Activated naive CD8-positive, alpha-beta T cell treated with anti-CD3 and anti-CD28 coated beads, Interleukin-2, amount 50 U/mL, for 16 hours (primary cell): ENCODE data around the gene SKA2.
"Not testable (repeated sequence)": the region's sequence is repeated elsewhere in the genome, so short reads cannot be mapped to it uniquely, and the experiment has no call there.

Experiments
- DNase-seq: peaks from one replicate; pipeline ENCODE4 v3.0.0-alpha.2; 2020; ENCODE audit warnings: low read depth, low spot score

Gene SKA2

GRCh38 chr17:59154721-59155438 lies at the start of gene SKA2:
Gene SKA2, minus strand, starts transcription at chr17:59155186. Its CDS starts 23 bp downstream, at chr17:59155163.
- peak; percentile 95 for DNase-seq

DNA sequence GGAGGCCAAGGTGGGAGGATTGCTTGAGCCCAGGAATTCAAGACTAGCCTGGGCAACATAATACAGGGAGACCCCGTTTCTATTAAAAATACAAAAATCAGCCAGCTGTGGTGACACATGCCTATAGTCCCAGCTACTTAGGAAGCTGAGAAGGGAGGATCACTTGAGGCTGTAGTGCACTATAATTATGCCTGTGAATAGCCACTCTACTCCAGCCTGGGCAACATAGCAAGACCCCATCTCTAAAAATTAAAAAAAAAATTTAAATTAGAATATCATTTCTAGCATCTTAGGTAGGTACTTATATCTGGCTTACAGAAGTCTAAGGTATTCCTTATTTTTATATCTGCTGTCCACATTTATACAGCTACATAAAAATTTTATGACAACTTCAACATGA lies 47.3 kb upstream of the SKA2 start:
- no peak for DNase-seq

DNA sequence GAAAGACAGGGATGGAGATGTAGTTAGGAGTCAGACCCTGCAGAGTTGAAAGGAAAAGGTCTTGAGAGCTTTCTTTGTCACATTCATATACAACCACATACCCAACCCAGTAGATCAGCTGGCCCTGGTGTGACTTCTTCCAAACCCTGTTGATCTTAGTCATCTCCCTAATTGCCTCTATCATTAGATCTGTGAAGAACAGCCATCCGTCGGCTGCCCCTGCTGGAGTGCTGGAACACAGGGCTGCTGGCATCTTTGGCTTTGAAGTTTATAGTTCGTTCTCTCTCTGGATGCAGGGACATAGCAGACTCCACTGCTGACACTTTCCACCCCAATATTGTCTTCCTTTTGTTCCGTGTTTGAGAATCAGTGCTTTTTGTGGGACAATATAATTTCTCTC lies 44.4 kb upstream of the SKA2 start:
- no peak for DNase-seq

GRCh38 chr17:59193336-59193862 lies 38.4 kb upstream of the SKA2 start:
- DNase-seq: no peak

DNA sequence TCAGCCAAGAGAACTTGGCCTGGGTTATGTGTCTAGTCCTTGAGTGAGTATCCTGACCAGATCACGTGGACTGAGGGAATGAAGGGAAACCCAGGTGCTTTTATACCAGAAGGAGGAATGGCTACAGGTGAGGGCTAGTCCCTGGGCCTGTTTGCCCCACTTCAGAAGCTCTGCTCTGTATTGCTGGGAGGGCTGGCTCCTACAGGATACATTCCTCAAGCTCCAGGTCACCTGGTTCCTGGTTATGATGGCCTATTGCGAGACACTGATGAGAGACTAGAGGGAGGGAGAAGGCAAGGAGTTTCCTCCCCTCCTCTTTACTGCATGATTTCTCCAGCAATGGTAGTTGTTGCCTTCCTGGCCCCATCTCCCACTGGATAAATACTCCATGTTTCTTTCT lies 35.8 kb upstream of the SKA2 start:
- DNase-seq: no peak

- no peak for DNase-seq
Observed at GRCh38 chr17:59186850-59187249, 31.9 kb upstream of the SKA2 start.

- no peak for DNase-seq
Observed at GRCh38 chr17:59185997-59186396, 31.0 kb upstream of the SKA2 start.

GRCh38 chr17:59181481-59181880 lies 26.5 kb upstream of the SKA2 start:
- DNase-seq: no peak

- no peak for DNase-seq
Observed at GRCh38 chr17:59180626-59181025, 25.6 kb upstream of the SKA2 start.

GRCh38 chr17:59179601-59180000 lies 24.6 kb upstream of the SKA2 start:
- not testable (repeated sequence) for DNase-seq

- no peak for DNase-seq
Observed at GRCh38 chr17:59178266-59178985, 23.4 kb upstream of the SKA2 start.

- no peak for DNase-seq
Observed at GRCh38 chr17:59175076-59175475, 20.1 kb upstream of the SKA2 start.

DNA sequence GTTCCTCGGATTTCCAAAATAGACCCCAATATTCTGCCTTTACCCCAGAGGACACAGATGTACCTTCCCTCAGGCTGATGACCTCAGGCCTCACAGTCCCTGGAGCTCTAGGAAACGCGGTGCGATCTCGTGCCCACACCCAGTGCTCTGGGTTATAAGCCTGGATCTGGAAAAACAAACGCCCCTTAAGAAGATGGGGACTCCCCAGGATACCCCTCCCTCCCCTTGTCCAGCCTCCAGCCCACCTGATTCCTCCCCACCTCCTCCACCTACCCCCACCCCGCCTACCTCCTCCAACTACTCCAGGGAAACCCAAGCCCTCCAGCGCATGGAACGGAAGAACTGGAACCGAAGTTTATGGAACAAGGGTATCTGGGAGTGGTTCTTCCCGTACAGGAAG lies 19.7 kb upstream of the SKA2 start:
- no peak for DNase-seq

GRCh38 chr17:59172436-59173004 lies 17.5 kb upstream of the SKA2 start:
- DNase-seq: no peak

- no peak for DNase-seq
Observed at GRCh38 chr17:59167571-59168001, 12.6 kb upstream of the SKA2 start.

DNA sequence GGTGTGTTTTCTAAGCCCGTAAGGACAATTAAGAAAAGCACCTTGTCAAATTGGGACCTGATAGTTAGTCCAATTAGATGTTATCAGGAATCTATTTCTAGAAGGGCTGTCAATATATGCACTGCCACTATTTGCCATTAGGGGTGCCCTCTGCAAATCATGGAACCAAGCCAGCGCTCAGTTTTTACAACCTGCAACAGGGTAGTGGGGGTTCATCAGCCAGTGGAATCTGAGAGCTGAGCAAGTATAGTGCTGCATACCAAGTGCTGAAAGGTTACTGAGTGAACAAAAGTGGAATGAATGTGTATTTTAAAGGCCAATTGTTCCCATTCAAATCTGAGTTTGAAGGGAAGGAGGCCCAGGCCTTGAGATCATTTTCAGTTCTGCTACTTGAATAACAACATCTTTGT lies 11.0 kb upstream of the SKA2 start:
- DNase-seq: no peak

- no peak for DNase-seq
Observed at GRCh38 chr17:59161477-59161876, 6.5 kb upstream of the SKA2 start.

GRCh38 chr17:59160157-59161025 lies 5.4 kb upstream of the SKA2 start:
- DNase-seq: no peak

DNA sequence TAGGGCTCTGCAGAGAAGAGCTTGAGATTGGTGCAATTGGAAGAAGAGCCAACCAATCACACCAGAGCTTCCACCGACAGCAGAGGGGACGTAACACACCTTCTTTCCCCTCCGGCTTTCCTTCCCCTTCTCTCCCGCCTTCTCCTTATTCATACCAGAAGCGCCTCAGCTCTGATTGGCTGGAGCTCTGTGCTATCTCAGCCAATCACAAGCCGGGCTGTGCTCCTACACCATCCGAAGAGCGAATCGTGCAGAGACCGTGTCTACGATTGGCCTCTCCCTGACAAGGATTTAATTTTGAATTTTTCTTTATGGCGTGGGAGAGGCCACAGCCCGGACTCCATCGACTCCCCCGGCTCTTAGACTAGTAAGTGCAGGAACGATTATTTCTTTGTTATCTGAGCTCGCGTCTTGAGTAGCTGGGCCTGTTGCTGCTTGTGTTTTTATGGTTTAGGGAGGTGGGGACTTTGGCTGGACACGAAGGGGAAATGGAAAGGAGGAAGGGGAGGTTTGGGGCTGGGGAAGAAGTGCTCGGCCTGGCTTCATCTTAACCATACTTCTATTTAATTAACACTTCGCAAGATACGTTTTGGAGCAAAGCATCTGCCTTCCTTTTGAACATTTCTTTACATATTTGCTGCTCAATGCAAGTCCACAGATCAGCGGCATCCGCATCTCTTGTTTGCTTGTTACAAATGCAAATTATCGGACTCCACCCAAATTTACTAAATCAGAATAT lies 622 bp upstream of the SKA2 start, which contains the start of gene PRR11:
TSS of gene PRR11 (plus strand) at position 308 of the 739 bp plus-strand sequence. CDS start 14,007 bp downstream, outside the sequence.
- peak; percentile 81 for DNase-seq

DNA sequence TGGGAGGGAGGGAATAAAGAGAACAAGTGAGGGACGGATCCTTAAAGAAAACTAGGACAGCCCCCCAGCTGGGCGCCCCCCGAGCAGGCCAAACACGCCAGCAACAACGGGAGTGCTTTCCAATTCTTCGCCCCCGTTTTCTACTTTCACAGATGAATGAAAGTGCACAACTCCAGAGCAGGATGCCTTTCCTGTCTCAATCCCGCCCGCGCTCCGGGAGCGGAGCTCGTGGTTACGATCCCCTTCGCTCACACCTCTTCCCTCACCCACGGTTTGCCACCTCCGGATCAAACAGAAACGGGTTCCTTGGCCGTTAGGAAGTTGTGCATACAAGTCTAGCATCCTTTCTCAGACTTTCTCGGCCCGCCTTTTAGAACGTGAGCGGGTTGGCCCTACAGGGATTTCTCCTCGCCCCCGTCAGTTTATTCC lies 680 bp downstream of the SKA2 start:
- no peak for DNase-seq

DNA sequence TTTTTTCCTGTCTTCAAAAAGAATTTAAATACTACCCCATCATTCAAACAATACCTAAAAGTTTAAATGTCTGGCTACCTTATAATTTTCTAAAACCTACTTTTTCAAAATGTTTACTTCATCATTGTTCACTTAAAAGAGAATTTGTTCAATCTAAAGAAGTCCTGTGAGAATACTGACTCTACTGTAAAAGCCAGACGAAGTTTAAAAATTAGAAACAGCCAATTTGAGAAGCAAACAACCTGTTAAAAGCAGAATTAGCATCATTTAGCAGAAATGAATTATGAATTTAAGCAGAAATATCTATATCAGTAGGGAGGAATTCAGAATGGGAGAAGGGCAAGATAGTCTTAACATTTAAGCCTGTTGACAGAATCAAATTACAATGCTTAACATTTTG lies 2.1 kb downstream of the SKA2 start:
- DNase-seq: no peak
